Hematopoietic multipotent progenitor cell treated with erythropoietin and hydrocortisone succinate and interleukin-3 and kit ligand, for 4 days (in vitro differentiated cells): ENCODE results near the gene NXPE3.

Experiments
- DNase-seq: peaks from one replicate; pipeline ENCODE4 v3.0.0-alpha.2; 2015

The NXPE3 gene

DNA sequence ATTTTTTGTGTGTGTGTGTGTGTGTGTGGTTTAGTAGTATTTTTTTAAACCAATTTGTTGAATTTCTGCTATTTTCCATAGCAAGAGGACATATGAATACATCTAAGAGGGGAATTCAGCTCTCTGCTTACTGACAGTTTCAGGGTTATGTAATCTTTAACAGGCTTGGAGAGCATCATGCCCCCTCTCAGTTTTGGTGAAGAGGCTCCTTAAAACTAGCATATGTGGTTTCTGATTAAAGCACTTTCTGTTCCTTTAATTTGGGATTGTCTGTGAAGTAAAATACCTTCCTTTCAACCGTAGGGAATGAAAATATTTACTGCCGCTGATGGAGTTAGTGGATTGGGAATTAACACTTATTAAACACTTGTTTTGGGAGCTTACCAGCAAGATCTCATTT, 50.9 kb downstream of the NXPE3 start:
- DNase-seq: no peak

DNA sequence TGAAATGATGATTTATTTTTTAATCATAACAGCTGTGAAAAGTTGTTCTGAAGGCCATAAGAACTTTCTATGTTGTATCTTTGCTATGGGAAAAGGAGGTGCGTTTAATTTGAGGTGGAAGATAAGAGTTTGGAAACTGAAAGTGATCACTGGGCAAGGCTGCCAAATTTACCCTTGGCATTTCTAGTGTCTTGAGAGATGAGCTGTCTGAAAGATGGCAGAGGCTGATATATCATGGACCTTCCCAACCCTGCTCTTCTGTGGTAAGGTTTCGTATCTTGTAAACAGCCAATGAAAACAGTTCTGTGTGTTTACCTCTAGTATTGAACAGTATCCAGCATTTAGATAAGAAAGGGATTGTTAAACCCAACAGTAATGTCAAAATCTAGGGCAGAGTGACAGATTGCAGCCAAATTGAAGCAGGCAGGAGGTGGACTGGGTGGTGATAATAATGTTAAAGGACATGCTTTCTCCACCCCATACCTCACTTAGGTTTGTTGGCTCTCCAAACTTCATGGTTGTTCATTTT, 54.5 kb downstream of the NXPE3 start:
- DNase-seq: no peak

DNA sequence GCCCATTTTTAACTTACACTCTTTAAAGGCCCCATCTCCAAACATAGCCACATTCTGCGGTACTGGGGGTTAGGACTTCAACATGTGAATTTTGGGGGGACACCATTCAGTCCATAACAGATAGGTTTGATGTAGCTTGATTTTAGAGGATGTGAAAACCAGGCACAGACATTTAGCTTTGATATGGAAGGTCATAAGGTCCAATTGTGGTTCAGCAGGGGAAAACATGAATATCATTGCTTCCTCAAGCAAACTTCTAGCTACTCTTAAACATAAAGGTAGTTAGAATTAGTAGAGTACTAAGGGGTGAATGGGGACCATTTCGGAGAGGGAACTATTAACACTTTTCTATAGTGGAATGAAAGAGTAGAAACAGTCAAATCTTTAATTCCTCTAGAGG, 56.7 kb downstream of the NXPE3 start:
- DNase-seq: no peak

DNA sequence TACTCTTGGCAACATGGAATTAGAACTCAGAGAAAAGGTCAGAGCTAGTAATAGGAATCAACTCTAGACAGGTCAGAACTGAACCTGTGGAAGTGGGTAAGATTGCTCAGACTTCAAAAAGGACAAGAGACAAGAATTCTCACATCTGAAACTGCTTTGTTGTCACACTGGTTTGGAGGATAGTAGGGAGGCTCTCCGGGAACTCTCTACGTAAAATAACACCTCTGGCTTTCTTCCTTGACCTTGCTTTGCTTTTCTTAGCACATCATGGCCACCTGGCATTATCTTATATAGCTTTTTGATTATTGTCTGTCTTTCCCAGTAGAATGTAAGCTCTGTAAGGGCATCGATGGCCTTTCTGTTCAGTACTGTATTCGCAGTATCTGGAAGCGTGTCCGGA, 57.1 kb downstream of the NXPE3 start:
- DNase-seq: no peak

DNA sequence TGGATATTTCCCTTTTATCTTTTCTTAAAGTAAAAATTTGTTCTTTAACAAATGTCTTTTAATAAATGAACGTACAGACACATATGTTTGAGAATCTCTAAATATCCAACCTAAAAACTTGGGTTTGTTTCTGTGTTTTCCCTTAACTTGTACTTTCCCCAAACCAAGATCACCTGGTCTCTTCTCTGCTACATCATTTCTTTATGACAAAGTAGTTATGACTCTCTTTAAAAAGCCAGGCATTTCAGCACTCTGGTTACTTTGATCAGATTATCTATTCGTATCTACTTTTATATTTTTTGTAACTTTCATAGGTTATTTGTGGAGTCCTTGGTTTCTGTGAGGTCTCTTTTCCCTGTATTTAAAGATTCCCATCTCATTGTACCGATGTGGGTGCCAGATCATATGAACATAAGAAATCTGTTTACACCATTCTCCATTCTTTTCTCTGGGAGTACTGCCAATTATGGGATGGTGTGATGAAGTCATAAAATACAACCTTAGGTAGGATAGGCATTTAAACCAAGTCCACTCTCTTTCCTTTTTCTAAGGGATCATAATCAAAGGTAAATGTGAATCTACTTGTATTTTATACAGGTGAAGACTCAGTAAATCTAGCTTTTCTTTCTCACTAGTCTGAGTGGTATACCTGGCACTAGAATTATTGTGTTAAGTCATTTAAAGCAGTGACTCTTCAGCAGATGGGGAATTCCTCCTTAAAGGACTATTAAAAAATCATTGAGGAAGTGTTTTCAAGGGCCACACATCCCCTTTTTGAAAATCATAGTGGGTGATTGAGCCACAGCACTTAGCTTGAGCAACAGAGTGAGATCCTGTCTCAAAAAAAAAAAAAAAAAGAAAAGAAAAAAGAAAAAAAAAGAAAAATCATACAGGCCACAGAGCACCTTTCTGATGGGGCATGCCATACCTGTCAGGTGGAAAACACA, 57.9 kb downstream of the NXPE3 start:
- DNase-seq: peak; percentile 47

DNA sequence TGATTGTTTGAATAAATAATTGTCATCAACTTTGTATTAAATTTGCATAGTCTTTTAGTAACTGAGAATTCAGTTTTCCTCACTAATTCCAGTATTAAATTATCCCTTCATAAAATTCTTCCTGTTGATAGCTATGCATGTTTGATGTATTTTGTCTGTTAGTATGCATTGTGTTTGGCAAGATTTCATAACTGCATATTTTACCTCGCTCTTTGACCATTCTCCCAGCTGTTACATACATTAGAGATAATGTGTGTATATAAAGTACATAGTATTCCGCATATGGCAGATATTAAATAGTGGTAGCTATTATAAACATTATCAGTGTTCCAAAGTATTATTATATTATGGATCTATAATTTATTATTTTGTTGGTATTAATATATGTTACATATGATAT, 59.7 kb downstream of the NXPE3 start:
- no peak for DNase-seq

DNA sequence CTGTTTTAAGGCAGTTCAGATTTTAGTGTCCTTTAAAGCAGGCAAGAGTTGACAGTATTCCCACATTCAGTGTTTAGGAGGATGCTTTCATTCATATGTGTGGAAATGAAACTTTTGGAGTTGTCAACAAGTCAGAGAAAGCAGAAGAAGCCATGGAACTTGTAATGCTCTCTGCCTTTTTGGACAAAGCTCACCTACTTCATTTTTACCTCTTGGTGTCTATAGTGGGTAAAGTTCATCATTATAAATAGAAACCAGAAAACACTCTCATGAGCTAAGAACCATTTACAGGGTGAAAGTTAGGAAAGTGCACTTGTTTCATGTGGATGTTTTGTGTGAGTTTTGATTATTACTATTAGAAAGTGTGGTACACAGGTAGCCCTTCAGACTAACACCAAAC, 61.1 kb downstream of the NXPE3 start:
- DNase-seq: no peak

DNA sequence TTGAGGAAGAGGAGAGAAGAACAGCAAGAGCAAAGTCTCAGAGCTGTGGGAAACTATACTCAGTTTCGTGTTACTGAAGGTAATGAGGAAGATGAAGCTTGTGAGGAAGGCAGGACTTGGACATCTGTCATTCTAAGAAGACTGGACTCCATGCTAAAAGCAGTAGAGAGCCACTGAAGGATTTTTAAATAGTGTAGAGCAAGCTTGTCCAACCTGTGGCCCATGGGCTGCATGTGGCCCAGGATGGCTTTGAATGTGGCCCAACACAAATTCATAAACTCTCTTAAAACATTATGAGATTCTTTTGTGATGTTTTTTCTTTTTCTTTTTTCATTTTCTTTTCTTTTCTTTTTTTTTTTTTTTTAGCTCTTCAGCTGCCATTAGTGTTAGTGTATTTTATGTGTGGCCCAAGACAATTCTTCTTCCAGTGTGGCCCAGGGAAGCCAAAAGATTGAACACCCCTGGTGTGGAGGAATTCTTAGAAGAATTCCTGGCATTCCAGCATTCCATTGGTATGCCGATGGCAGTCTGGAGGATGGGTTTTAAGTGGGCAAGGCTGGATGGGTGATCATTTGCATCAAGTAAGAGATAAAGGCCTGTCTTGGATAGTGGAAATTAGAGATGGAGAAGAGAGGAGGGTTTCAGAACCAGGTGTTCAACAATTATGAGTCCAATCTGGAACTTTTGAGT, 63.4 kb downstream of the NXPE3 start:
- DNase-seq: no peak

DNA sequence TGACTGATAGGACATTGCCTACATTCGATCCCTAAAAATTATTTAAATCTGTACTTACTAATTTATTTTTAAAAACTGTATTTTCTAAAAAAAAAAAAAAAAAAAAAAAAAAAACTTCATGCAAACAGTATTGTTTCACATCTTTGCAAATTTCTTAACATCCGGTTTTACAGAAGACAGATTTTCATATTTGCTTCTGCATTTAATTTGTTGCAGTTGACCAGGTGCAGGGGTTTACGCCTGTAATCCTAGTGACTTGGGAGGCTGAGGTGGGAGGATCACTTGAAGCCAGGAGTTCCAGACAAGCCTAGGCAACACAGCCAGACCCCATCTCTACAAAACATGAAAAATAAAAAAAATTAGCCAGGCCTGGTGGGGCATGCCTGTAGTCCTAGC, 63.9 kb downstream of the NXPE3 start:
- no peak for DNase-seq

DNA sequence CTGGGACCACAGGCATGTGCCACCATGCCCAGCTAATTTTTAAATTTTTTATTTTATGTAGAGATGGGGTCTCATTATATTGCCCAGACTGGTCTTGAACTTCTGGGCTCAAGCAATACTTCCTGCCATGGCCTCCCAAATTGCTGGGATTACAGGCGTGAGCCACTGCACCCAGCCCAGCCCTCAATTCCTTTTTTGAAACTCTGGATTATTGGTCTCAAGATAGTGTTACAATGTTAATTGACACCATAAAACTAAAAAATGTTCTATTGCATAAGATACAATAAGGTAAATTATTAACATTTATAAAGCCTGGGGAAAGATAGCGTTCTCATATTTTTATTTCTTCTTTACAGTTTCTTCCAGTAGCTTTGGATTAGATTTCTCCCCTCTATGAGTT, 66.4 kb downstream of the NXPE3 start:
- DNase-seq: no peak

DNA sequence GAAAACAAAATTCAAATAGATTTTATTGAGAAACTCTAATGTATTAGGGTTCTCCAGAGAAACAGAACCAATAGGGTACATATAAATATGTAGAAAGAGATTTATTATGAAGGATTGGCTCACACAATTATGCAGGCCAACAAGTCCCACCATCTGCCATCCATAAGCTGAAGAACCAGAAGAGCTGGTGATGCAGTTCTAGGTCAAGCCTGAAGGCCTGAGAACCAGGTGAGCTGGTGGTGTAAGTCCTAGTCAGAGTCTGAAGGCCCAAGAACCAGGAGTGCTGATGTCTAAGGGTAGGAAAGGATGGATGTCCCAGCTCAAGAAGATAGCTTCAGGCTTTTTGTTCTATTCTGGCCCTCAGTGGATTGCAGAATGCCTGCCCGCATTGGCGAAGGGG, 67.7 kb downstream of the NXPE3 start:
- no peak for DNase-seq

DNA sequence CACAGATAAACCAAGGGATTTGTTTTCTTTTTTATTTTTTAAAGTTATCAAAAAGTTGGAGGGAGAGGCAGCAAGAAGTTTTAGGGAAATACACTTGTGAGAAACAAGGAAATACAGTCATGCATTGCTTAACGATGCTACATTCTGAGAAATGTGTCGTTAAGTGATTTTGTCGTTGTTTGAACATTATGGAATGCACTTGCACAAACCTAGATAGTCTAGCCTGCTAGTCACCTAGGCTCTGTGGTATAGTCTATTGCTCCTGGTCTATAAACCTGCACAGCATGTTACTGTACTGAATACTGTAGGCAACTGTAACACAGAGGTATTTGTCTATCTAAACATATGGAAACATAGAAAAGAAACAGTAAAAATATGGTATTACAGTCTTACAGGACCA, 68.3 kb downstream of the NXPE3 start:
- no peak for DNase-seq

DNA sequence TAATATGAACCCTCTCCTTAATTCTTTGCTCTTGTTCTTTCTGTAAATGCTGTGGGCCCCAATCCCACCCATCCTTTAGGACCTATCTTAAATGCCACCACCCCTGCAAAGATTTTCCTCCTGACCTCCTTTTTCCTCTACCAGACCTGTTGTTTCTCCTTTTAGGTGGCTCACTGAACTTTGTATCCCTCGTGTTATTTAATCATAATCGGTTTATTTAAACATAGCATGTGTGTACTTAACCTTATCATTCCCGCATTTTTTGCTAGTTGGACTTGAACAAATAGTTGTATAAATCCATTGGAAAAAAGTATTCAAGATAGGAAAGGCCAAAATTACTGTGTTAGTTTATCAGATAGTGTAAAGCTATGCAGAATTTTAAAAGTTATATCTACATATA, 69.3 kb downstream of the NXPE3 start:
- DNase-seq: no peak

DNA sequence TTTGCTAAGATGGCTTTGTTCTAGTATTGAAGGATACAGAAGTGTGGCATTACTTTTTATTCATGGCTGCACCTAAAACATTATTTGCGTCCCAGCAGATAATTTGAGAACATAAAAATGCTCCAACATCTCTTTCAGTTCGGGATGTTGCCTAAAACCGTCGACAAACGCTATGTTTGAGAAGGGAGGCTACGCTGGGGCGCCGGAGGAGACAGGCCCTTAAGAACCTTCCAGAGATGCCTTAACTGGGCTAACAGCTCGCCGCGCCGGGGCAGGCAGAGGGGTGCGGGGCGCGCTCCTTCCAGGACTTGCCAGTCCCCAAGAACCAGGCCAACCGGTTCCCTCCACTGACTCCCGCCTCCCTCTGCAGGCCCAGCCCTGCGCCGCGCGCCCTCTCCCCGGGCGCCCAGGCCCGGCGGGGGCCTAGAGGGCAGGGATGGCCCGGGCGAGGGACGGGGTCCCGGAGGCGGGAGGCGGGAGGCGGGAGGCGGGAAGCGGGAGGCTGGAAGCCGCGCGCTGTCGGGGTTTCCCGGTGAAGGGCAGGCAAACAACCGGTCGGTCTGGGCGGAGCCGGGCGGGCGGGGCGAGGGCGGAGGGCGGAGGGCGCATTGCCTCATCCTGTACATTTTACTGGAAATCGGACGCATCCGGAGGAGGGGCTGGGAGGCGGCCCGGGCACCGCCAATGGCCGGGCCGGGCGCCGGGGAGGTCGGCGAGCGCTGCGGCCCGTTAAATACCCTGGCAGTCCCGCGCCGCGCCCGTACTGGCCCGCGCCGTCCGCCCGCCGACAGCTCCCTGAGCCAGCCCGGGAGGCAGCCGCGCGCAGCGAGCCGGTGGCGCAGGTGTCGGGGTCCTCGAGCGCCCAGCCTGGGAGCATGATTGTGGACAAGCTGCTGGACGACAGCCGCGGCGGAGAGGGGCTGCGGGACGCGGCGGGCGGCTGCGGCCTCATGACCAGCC, 70.0 kb downstream of the NXPE3 start, which contains the start of gene NFKBIZ:
TSS of gene NFKBIZ (plus strand) at position 761 of the 960 bp plus-strand sequence. CDS start at position 876, 115 bp downstream.
- DNase-seq: peak; percentile 96

DNA sequence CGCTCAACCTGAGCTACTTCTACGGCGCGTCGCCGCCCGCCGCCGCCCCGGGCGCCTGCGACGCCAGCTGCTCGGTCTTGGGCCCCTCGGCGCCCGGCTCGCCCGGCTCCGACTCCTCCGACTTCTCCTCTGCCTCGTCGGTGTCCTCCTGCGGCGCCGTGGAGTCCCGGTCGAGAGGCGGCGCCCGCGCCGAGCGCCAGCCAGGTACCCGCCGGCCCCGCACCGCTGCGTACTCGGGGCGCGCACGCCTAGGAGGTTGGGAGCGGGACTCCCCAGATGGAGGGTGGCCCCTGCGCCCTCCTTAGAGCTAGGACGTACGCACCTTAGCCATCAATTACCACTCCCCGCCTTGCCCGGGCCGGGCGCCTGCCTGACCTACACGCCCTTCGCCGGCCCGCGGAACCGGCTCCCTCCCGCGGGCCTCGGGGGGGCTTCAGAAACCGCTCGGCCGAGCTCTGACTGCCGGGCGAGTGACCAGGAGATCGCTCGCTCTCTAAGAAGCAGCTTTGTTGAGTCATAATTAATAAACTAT, 70.8 kb downstream of the NXPE3 start:
- DNase-seq: peak; percentile 65

DNA sequence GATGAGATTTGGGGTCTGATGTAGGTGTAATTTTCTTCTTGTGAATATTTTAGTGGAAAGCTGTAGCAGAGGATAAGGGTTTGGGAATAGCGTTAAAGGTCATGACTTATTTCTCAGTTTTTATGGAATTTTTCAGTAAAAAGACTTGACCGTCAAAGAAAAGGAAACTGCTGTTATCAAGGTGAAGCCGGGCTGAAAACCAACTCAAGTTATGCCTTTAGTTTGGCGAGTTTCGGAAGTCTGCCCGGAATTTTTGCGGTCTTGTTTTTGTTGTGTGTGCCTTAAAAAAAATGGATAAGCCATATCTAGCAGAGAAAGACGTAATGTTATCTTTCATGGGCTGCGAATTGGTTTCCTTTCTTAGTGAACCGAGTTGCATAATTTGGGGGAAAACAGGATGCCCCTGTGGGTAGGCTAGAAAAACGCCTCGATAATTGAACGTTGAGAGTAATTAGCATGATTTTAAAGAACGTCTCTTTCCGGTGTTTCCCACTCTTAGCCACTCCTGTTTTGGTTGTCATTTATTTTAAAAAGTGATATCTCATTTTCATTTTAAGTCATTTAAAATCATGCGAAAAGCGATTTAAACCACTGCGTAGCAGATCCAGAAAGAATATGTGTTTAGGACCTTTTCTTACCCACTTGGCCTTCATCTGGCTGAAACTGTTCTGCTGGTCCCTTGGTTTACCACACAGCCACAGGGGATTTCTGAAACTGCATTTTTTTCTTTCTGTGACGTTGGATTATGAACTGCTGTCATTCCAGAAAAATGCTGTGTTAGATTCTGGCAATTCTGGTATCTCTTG, 71.4 kb downstream of the NXPE3 start:
- peak; percentile 94 for DNase-seq

DNA sequence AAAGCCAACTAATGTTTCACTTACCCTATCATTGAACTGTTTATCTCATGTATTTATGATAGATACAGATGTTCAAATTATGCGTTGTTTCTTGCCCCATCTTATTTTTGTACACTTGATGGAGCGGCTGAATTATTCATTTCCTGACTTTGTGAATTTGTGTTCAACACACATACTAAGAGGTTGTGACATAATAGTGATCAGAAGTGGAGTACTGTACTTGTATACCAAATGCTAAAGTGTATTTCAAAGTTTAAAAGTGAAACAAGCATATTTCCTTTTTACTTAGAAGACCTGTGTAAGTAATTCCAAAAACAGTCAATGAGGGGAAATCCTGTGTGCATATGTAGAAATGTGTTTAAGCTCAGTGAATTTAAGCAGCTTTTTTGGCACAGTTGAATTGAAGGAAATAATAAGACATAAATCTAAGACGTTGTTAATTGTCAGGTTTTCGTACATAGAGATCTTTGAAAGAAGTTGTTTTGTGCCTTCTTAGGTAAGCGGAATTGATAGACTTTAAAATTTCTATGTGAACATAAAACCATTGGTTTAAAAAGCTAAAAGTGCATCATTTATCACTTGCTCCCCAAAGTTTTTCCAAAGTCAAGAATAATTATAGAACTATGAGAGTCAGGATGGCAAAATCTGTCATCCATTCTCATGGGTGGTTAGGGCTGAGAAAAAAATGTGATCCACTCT, 72.2 kb downstream of the NXPE3 start:
- DNase-seq: no peak

DNA sequence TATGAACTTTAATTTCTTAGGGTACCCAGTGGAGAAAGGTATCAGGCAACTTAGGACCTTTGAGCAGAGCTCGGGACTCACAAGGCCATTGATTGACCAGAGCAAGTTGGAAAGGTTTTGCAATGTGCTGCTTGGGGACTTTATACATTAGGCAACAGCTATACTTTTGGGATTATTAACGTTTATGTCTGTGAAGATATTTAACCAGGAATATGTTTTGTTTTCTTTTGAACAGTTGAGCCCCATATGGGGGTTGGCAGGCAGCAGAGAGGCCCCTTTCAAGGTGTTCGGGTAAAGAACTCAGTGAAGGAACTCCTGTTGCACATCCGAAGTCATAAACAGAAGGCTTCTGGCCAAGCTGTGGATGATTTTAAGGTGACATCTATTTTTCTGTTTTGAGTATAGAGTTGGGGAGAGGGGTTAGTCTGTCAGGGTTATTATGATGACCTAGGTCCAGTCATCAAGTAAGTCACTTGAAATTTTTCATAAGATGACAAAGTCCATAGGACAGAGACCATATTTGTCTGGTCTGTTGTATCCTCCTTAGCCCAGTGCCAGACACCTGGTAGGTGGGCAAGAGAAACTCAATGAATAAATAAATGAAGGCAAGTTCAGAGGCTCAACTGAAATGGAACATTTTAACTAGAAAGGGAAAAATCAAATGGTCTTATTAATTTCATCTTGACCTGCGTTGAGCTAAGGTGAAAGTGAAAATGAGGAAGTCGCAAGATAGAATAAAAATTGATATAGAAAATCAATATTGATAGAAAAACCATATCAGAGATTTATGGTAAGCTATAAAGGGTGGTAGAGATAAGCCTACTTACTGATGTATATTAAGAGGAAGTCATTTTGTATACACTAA, 73.1 kb downstream of the NXPE3 start:
- DNase-seq: no peak

DNA sequence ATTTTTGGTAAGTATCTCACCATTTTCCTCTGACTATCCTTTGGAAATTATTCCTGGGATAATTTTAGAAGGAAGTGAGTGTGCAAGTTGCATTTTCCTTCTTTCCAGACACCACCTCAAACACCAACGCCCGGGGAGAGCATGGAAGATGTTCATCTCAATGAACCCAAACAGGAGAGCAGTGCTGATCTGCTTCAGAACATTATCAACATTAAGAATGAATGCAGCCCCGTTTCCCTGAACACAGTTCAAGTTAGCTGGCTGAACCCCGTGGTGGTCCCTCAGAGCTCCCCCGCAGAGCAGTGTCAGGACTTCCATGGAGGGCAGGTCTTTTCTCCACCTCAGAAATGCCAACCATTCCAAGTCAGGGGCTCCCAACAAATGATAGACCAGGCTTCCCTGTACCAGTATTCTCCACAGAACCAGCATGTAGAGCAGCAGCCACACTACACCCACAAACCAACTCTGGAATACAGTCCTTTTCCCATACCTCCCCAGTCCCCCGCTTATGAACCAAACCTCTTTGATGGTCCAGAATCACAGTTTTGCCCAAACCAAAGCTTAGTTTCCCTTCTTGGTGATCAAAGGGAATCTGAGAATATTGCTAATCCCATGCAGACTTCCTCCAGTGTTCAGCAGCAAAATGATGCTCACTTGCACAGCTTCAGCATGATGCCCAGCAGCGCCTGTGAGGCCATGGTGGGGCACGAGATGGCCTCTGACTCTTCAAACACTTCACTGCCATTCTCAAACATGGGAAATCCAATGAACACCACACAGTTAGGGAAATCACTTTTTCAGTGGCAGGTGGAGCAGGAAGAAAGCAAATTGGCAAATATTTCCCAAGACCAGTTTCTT, 74.2 kb downstream of the NXPE3 start:
- no peak for DNase-seq
